H54 (cell line): Measurements from ENCODE around the gene KPTN.

Source experiments
- DNase-seq: peaks from one replicate; pipeline ENCODE4 v3.0.0; 2011; ENCODE audit warnings: low spot score, mixed read lengths; ENCODE audit not compliant: insufficient read length
- FAIRE-seq: peaks from 3 replicates; lab custom pipeline; 2011; peaks lifted over from hg19 to GRCh38; lab: Jason Lieb, UNC
- POLR2A ChIP-seq: IDR thresholded peaks from 2 replicates; pipeline ENCODE4 v1.6.1; 2011; ENCODE audit warnings: low read depth, mild to moderate bottlenecking, low read length

Gene KPTN

DNA sequence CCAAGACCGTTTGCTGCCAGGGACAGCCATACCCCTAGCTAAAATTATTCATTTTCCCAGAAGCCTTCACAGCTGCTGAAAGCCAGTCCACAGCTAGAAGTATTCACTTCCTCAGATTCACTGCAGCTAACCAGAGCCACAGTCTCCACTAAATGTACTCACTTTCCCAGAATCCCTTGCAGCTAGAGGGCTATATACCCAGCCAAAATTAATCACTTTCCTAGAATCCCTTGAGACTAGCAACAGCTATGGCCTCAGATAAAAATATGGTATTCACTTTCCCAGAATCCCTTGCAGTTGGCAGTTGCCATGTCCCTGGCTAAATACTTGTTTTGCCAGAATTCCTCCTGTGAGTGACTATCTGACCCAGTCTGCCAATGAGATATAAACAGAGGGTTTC is 50.9 kb downstream of the KPTN start:
- FAIRE-seq = no peak
- DNase-seq = no peak
- TF ChIP-seq POLR2A = no peak

DNA sequence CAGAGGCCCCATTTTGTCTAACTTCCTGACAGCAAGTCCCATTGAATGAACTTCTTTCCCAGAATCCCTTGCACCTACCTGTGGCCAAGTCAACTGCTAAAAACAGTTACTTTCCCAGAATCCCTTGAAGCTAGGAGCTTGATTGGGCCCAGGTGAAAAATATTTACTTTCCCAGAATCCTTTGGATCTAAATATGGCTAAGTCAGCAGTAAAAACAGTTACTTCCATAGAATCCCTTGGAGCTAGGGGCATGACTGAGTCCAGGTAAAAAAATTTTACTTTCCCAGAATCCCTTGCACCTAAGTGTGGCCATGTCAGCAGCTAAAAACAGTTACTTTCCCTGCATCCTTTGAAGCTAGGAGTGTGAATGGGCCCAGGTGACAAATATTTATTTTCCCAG is 51.5 kb downstream of the KPTN start:
- DNase-seq (no peak), FAIRE-seq (no peak)
- TF ChIP-seq POLR2A = no peak

GRCh38 chr19:47432091-47432490 is 51.9 kb downstream of the KPTN start:
- TF ChIP-seq POLR2A = no peak
- no peak for DNase-seq
- no peak for FAIRE-seq

DNA sequence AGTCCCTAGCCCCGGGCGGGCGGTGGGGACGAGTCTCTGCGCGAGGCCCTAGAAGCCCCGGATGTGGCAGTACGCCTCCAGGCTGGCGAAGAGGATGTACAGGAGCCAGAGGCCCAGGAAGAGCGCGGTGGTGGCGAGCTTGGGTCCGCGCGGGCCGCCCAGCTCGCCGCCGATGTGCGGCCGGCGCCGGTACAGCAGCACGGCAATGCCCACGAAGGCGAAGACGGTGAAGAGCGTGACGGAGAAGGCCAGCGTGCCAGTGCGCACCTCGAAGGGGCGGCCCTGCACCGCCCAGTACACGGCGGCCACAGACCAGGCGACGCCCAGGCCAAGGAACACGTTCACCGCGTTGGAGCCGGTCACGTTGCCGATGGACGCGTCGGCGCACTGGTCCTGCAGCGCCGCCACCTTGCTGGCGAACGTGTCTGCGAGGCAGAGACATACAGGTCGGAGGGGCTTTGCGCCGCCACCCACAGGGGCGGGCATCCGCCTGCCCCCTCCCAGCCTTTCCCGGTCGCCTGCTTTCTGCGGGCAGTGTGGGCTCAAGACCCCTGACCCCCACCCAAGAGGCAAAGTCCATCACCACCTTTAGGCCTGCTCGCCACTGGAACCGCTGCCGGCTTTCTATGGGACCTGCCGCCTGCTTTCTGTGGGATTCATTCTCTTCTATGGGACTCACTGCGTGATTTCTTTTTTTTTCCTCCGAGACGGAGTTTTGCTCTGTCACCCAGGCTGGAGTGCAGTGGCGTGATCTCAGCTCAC is 53.8 kb downstream of the KPTN start:
- FAIRE-seq = no peak

GRCh38 chr19:47429140-47429793 is 54.8 kb downstream of the KPTN start:
- no peak for TF ChIP-seq POLR2A
- FAIRE-seq (no peak), DNase-seq (no peak)

More for the DNA sequence above, 53.8 kb downstream of the KPTN start:
- DNase-seq = no peak
- no peak for TF ChIP-seq POLR2A

- no peak for TF ChIP-seq POLR2A
- DNase-seq (peak; percentile 86), FAIRE-seq (peak; percentile 91)
These were observed 55.7 kb downstream of the KPTN start for GRCh38 chr19:47428177-47428894.

DNA sequence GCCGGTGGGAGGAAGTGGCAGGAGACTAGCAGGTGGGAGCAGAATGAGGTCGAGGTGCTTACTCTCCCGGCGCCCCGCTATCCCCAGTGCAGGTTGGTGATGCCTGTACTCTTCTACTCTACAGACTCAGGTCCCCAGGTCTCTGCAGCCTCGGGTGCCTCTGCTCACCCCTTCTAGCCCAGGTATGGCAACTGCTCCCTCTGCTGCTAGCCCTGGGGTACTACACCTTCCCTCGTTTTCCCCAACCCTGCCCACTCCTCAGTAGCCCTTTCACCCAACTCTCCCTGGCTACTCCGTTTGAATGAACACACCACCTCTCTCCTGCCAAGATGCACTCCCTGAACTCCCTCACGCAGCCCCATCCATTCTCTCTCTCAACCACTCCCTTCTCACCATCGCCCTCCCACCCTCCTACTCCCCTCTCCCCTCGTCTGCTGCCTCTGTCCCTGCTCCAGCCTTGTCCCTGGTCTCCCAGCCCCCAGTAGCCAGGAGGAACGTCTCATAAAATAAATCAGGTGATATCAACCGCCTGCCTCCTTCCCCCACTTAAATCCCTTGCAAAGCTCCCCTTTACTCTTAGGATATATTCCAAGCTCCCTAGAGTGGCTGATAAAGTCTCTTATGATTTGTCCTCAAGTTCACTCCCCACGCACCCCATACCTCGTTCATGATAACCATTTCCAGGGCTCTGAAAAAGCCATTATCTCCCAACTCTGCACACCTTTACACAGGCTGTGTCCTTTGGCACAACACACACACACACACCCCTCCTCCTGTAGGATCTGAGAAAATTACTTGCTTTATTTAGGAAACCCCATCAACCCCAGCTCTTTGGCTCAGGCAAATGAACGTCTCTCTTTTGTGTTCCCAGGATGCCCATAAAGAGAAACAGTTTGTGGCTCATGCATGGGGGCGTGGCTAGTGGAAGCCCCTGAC is 56.5 kb downstream of the KPTN start:
- DNase-seq (peak; percentile 56), FAIRE-seq (no peak)
- TF ChIP-seq POLR2A = no peak
